H1 (cell line): ENCODE measurements around the gene C15orf40.

Experiments used
- EZH2 ChIP-seq: fragments of 200-600 bp; sonication (generic); IDR thresholded peaks from 2 replicates; pipeline ENCODE4 v1.7.1; 2012; ENCODE audit warnings: low read depth, mild to moderate bottlenecking, moderate library complexity, low read length, inconsistent platforms; ENCODE audit not compliant: severe bottlenecking
- RAD21 ChIP-seq, 2 experiments: IDR thresholded peaks in 1 of 2; conservative IDR thresholded peaks in 1 of 2; 2 replicates each; pipeline ENCODE4 v1.6.1; 2011; ENCODE audit warnings: low read depth in 2 of 2, low read length in 2 of 2, improper control_type of control experiment in 1 of 2, inconsistent platforms in 1 of 2, mild to moderate bottlenecking in 1 of 2, moderate library complexity in 1 of 2
- TEAD4 ChIP-seq: IDR thresholded peaks from 2 replicates; pipeline ENCODE4 v1.6.1; 2012; ENCODE audit warnings: low read depth, low read length, inconsistent platforms, mixed read lengths

DNA sequence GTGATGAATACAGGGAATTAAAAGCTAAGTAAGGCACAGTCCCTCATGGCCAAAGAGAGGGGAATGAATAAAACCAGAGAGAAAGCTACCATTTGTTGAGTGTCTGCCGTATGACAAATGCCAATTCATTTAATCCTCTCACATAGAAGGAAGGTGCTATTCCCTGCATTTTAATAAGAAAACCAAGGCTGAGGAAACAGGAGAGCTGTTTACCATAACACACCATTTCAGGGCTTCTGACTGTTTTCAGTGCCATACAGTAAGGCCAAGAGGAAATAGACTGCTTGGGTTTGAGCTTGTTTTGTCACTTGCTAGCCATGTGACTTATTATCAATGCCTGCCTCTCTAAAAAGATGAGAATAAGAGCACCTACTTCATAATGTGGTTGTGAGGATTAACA lies 45.6 kb upstream of the C15orf40 start:
- no peak for TF ChIP-seq EZH2
- TF ChIP-seq TEAD4, result no peak
- no peak for TF ChIP-seq RAD21 (IDR thresholded peaks at IDR 0.05 in 1 of 2, conservative IDR thresholded peaks at IDR 0.05 in 1 of 2; ENCODE audit: low read depth in 2 of 2, low read length in 2 of 2)
